GM19043 (cell line): Measurements from ENCODE around the gene MAN2A2.
"Not testable (repeated sequence)": the region's sequence is repeated elsewhere in the genome, so short reads cannot be mapped to it uniquely, and the experiment has no call there.

Source experiments
- ATAC-seq: cut with Tn5 transposase; IDR thresholded peaks from one replicate; pipeline ENCODE4 v1.9.1; 2021; ENCODE audit warnings: low read depth; ENCODE audit not compliant: unreplicated experiment

MAN2A2 gene

GRCh38 chr15:90915808-90916440, 12.8 kb downstream of the MAN2A2 start:
- no peak for ATAC-seq

- ATAC-seq, result no peak
These were observed 13.4 kb downstream of the MAN2A2 start for GRCh38 chr15:90916461-90916860.

- ATAC-seq, result no peak
These were observed 14.5 kb downstream of the MAN2A2 start for GRCh38 chr15:90917569-90917968.

- ATAC-seq, result no peak
These were observed 15.1 kb downstream of the MAN2A2 start for GRCh38 chr15:90918034-90918788.

GRCh38 chr15:90918835-90919234, 15.7 kb downstream of the MAN2A2 start:
- ATAC-seq, result no peak

- ATAC-seq, result no peak
These were observed 18.8 kb downstream of the MAN2A2 start for GRCh38 chr15:90921887-90922286.

- peak; percentile 81 for ATAC-seq
These were observed 19.7 kb downstream of the MAN2A2 start for GRCh38 chr15:90922712-90923322.

- peak; percentile 57 for ATAC-seq
These were observed 21.3 kb downstream of the MAN2A2 start for GRCh38 chr15:90924375-90924774.

- not testable (repeated sequence) for ATAC-seq
These were observed 23.7 kb downstream of the MAN2A2 start for GRCh38 chr15:90926766-90927165.

GRCh38 chr15:90928106-90928505, 25.0 kb downstream of the MAN2A2 start:
- ATAC-seq, result not testable (repeated sequence)

GRCh38 chr15:90929246-90930019, 26.3 kb downstream of the MAN2A2 start:
- ATAC-seq, result no peak

- no peak for ATAC-seq
These were observed 27.9 kb downstream of the MAN2A2 start for GRCh38 chr15:90930861-90931574.

- no peak for ATAC-seq
These were observed 28.4 kb downstream of the MAN2A2 start for GRCh38 chr15:90931575-90931827.

GRCh38 chr15:90931828-90932659, 28.9 kb downstream of the MAN2A2 start, which contains the start of gene HDDC3:
Gene HDDC3, minus strand, starts transcription at chr15:90932549. Its CDS starts 9 bp downstream, at chr15:90932540.
- ATAC-seq, result peak; percentile 40

- no peak for ATAC-seq
These were observed 29.5 kb downstream of the MAN2A2 start for GRCh38 chr15:90932660-90932991.

GRCh38 chr15:90933301-90933700, 30.2 kb downstream of the MAN2A2 start:
- no peak for ATAC-seq

GRCh38 chr15:90934256-90934948, 31.3 kb downstream of the MAN2A2 start:
- peak; percentile 31 for ATAC-seq

GRCh38 chr15:90934949-90935751, 32.0 kb downstream of the MAN2A2 start, which contains the start of gene UNC45A:
Gene UNC45A, plus strand, starts transcription at chr15:90935285. Its CDS starts 40 bp downstream, at chr15:90935325.
- peak; percentile 58 for ATAC-seq
